B cell (primary cell): Measurements from ENCODE around the gene RAB17. TPM values are rescaled to one million over a fixed set of nuclear protein-coding genes. Genes with fewer than 3 reads are reported as not detected.

Experiments used
- ATAC-seq: fragments of 200-7000 bp; cut with Tn5 transposase; one replicate; pipeline ENCODE4 v1.10.0; 2021; ENCODE audit warnings: low read depth, mild to moderate bottlenecking, moderate number of reproducible peaks, moderate library complexity
- CTCF ChIA-PET: fragments of 350-600 bp; sonication (Branson Sonifier 250); formaldehyde crosslinking; loops from one replicate; lab custom pipeline; 2021; ENCODE audit warnings: antibody characterized with exemption, inconsistent platforms; lab: Charles Lee
- POLR2A ChIA-PET: fragments of 350-600 bp; sonication (Branson Sonifier 250); formaldehyde crosslinking; loops from one replicate; lab custom pipeline; 2021; ENCODE audit warnings: antibody characterized with exemption; lab: Charles Lee
- DNase-seq: peaks from one replicate; pipeline ENCODE4 v3.0.0; 2013
- H2AFZ ChIP-seq: 2 replicates; pipeline ENCODE4 v1.6.1; 2012; ENCODE audit warnings: mild to moderate bottlenecking, low read depth, low read length; ENCODE audit not compliant: insufficient read depth, poor library complexity, severe bottlenecking
- H3K27ac ChIP-seq, 2 donors: 1 replicate in 1 of 2; 2 replicates in 1 of 2; pipeline ENCODE4 v1.5.1; 2012 to 2013; ENCODE audit warnings: low read length in 2 of 2, mild to moderate bottlenecking in 2 of 2, moderate library complexity in 1 of 2
- H3K27me3 ChIP-seq, 4 experiments: fragments of 200-600 bp in 1 of 4; sonication (generic) in 1 of 4; replicated peaks in 1 of 4; 1 replicate in 2 of 4; 2 replicates in 2 of 4; pipeline versions ENCODE4 v1.6.1 to v1.7.0; 2013 to 2016; ENCODE audit warnings: low read length in 3 of 4, mild to moderate bottlenecking in 2 of 4, mixed read lengths in 1 of 4, moderate library complexity in 1 of 4; ENCODE audit not compliant: insufficient read depth in 4 of 4, control insufficient read depth in 3 of 4; ENCODE audit errors: control extremely low read depth in 1 of 4
- H3K36me3 ChIP-seq, 2 experiments: replicated peaks in 1 of 2; 1 replicate in 1 of 2; 2 replicates in 1 of 2; pipeline versions ENCODE4 v1.6.1 to v1.7.1; 2013; ENCODE audit warnings: low read length in 1 of 2; ENCODE audit not compliant: insufficient read depth in 2 of 2, control insufficient read depth in 1 of 2; ENCODE audit errors: control extremely low read depth in 1 of 2, extremely low read depth in 1 of 2
- H3K4me1 ChIP-seq, 2 donors: fragments of 200-600 bp in 1 of 2; sonication (generic) in 1 of 2; 1 replicate in 1 of 2; 2 replicates in 1 of 2; pipeline versions ENCODE4 v1.5.1 to v1.6.1; 2013 to 2017; ENCODE audit warnings: low read length in 2 of 2; ENCODE audit not compliant: control insufficient read depth in 2 of 2, insufficient read depth in 2 of 2
- H3K4me2 ChIP-seq: replicated peaks from 2 replicates; pipeline ENCODE3; 2012; ENCODE audit warnings: mild to moderate bottlenecking, low read depth, low read length; ENCODE audit not compliant: poor library complexity, severe bottlenecking
- H3K4me3 ChIP-seq, 5 experiments: fragments of 200-600 bp in 1 of 5; sonication (generic) in 1 of 5; 1 replicate in 3 of 5; 2 replicates in 2 of 5; pipeline versions ENCODE4 v1.5.1 to v1.7.0; 2011 to 2016; ENCODE audit warnings: low read length in 4 of 5, mild to moderate bottlenecking in 4 of 5, low read depth in 2 of 5, control low read depth in 1 of 5, moderate library complexity in 1 of 5; ENCODE audit not compliant: insufficient read depth in 1 of 5; ENCODE audit errors: control extremely low read depth in 1 of 5, extremely low read depth in 1 of 5
- H3K79me2 ChIP-seq: fragments of 200-600 bp; sonication (generic); one replicate; pipeline ENCODE4 v1.6.0; 2016; ENCODE audit warnings: low read length; ENCODE audit not compliant: control insufficient read depth, insufficient read depth
- H3K9ac ChIP-seq: fragments of 200-600 bp; sonication (generic); 2 replicates; pipeline ENCODE4 v1.6.1; 2017; ENCODE audit warnings: mild to moderate bottlenecking, low read length, moderate library complexity
- H3K9me3 ChIP-seq, 3 donors: one replicate each; pipeline versions ENCODE4 v1.6.1 to v1.7.1; 2013; ENCODE audit warnings: low read length in 2 of 3; ENCODE audit not compliant: control insufficient read depth in 2 of 3, insufficient read depth in 1 of 3; ENCODE audit errors: control extremely low read depth in 1 of 3
- H4K20me1 ChIP-seq: 2 replicates; pipeline ENCODE4 v1.6.0; 2012; ENCODE audit warnings: mild to moderate bottlenecking, low read length; ENCODE audit not compliant: insufficient read depth, control insufficient read depth, poor library complexity, severe bottlenecking
- H3K27ac Mint-ChIP-seq: one replicate; pipeline ENCODE4 v1.8.0; 2021; ENCODE audit warnings: mixed read lengths
- H3K27me3 Mint-ChIP-seq: one replicate; pipeline ENCODE4 v1.8.0; 2021; ENCODE audit warnings: mixed read lengths
- H3K4me1 Mint-ChIP-seq: one replicate; pipeline ENCODE4 v1.8.0; 2021; ENCODE audit warnings: mixed read lengths
- H3K4me3 Mint-ChIP-seq: one replicate; pipeline ENCODE4 v1.8.0; 2021; ENCODE audit warnings: mixed read lengths
- H3K9me3 Mint-ChIP-seq: one replicate; pipeline ENCODE4 v1.8.0; 2022; ENCODE audit warnings: mixed read lengths; ENCODE audit not compliant: insufficient read depth
- CTCF ChIP-seq: fragments of 200-600 bp; IDR thresholded peaks from one replicate; pipeline ENCODE4 v1.8.0; 2022; ENCODE audit warnings: antibody characterized with exemption, mild to moderate bottlenecking
- EZH2 ChIP-seq: IDR thresholded peaks from 2 replicates; pipeline ENCODE4 v1.6.1; 2012; ENCODE audit warnings: borderline replicate concordance, low read depth, mild to moderate bottlenecking, moderate library complexity, low read length; ENCODE audit not compliant: insufficient read depth, poor library complexity, severe bottlenecking
- WGBS: methylation state at CpG from one replicate; pipeline ENCODE4 v1.1.5; 2013; ENCODE audit warnings: missing lambda C conversion rate; ENCODE audit not compliant: insufficient coverage; 5-methylcytosine and 5-hydroxymethylcytosine counted together
- intact Hi-C: fragments of 100-400 bp; cut with micrococcal nuclease; formaldehyde crosslinking; loops from one replicate; pipeline ENCODE4 v1.10.0; 2022
- polyA plus RNA-seq: library from polyadenylated mRNA; depleted of rRNA; stranded (reverse); fragments of >200 nt; gene quantifications from 2 replicates; pipeline ENCODE4 v1.2.3, GENCODE V29; 2012
- small RNA-seq: library from RNA; depleted of rRNA; stranded (forward); fragments of <200 nt; gene quantifications from one replicate; pipeline ENCODE3, GENCODE V24; 2012; ENCODE audit warnings: low replicate concordance, low read depth; ENCODE audit not compliant: insufficient read length
- total RNA-seq, 2 donors: library from RNA; stranded (reverse); fragments of 120-200 nt in 1 of 2; gene quantifications; 1 replicate in 1 of 2; 2 replicates in 1 of 2; pipeline versions ENCODE4 v1.2.3 to v1.2.4, GENCODE V29; 2013 to 2022

The RAB17 gene
- total and polyA plus RNA-seq, 2 donors (not counting 1 experiment from before 2014, with no cell fraction given) = not detected

GRCh38 chr2:237524631-237525030 is 65.9 kb downstream of the RAB17 start:
- Mint-ChIP-seq H3K27me3 (no peaks in the 10 kb centered on the region), H3K9me3 (no peaks in the 10 kb centered on the region), H3K4me3 (no peak overlapping the region), H3K4me1 (peaks cover 2% of the 10 kb centered on the region), H3K27ac (no peak overlapping the region)
- H3K4me3 ChIP-seq = no peak overlapping the region
- H3K36me3 ChIP-seq = no peaks in the 10 kb centered on the region
- no peaks in the 10 kb centered on the region for H3K9me3 ChIP-seq
- DNase-seq (no peak), ATAC-seq (no peak)
- H2AFZ ChIP-seq = no peak overlapping the region
- intact Hi-C loops = no loop called here
- H3K4me1 ChIP-seq = peaks cover 0 to 5% of the 10 kb centered on the region in 2 donors
- WGBS = 89% methylated on average over 3 of the region's 6 CpGs
- no peak overlapping the region for H3K9ac ChIP-seq
- TF ChIP-seq EZH2 (no peak), CTCF (no peak)
- H3K4me2 ChIP-seq = no peak overlapping the region
- no peaks in the 10 kb centered on the region for H3K27me3 ChIP-seq
- no peaks in the 10 kb centered on the region for H4K20me1 ChIP-seq
- no peaks in the 10 kb centered on the region for H3K79me2 ChIP-seq
- ChIA-PET CTCF (interaction anchor here (0.6 kb wide), 1 partner anchor 12 kb away, joined by 3 read pairs; no protein-coding TSS in a partner anchor), POLR2A (no interaction called here)
- no peak overlapping the region for H3K27ac ChIP-seq

Small RNAs within 50 kb of the gene (small RNA-seq; reads per million reads assigned to genes)
- gene RNU6-1140P = not detected

Other genes with a start within 250 kb of the RAB17 start
- gene COL6A3, start 176.6 kb downstream of the RAB17 start, total RNA-seq = 0.10 and 0.22 TPM in 2 replicates
- gene COL6A3, start 176.6 kb downstream of the RAB17 start, polyA plus RNA-seq = 0.01 and 0.03 TPM in 2 replicates
- not detected in 2 replicates for gene MLPH, start 103.5 kb downstream of the RAB17 start, total RNA-seq
- not detected in 2 replicates for gene MLPH, start 103.5 kb downstream of the RAB17 start, polyA plus RNA-seq
- gene PRLH, start 24.2 kb downstream of the RAB17 start, total RNA-seq = not detected in 2 replicates
- not detected in 2 replicates for gene PRLH, start 24.2 kb downstream of the RAB17 start, polyA plus RNA-seq
- 139 and 141 TPM in 2 replicates for gene LRRFIP1, start 36.9 kb upstream of the RAB17 start, total RNA-seq
- 42.0 and 75.5 TPM in 2 replicates for gene LRRFIP1, start 36.9 kb upstream of the RAB17 start, polyA plus RNA-seq
- gene RBM44, start 208.0 kb upstream of the RAB17 start, total RNA-seq = 1.2 and 1.3 TPM in 2 replicates
- gene RBM44, start 208.0 kb upstream of the RAB17 start, polyA plus RNA-seq = 0.39 and 0.76 TPM in 2 replicates